ENCODE results near the gene HBZ.

HBZ gene

GRCh38 chr16:130533-131173 lies 21.8 kb upstream of the HBZ start:
- no peak for ATAC-seq

GRCh38 chr16:132120-132519 lies 20.3 kb upstream of the HBZ start:
- TF ChIP-seq, protein P1, sequence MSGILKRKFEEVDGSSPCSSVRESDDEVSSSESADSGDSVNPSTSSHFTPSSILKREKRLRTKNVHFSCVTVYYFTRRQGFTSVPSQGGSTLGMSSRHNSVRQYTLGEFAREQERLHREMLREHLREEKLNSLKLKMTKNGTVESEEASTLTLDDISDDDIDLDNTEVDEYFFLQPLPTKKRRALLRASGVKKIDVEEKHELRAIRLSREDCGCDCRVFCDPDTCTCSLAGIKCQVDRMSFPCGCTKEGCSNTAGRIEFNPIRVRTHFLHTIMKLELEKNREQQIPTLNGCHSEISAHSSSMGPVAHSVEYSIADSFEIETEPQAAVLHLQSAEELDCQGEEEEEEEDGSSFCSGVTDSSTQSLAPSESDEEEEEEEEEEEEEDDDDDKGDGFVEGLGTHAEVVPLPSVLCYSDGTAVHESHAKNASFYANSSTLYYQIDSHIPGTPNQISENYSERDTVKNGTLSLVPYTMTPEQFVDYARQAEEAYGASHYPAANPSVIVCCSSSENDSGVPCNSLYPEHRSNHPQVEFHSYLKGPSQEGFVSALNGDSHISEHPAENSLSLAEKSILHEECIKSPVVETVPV (CRISPR knock-in tag; IDR thresholded peaks at IDR 0.05) = no peak
- TF ChIP-seq ZNF70 (CRISPR knock-in tag; IDR thresholded peaks at IDR 0.05) (no peak), ZFP3 (CRISPR knock-in tag; IDR thresholded peaks at IDR 0.05) (no peak), CSDC2 (CRISPR knock-in tag; IDR thresholded peaks at IDR 0.05) (no peak), BACH2 (CRISPR knock-in tag; IDR thresholded peaks at IDR 0.05; ENCODE audit: borderline replicate concordance) (no peak), ISL1 (CRISPR knock-in tag; IDR thresholded peaks at IDR 0.05) (no peak), TSHZ2 (CRISPR knock-in tag; IDR thresholded peaks at IDR 0.05) (no peak), OSR1 (CRISPR knock-in tag; IDR thresholded peaks at IDR 0.05) (no peak), GLIS3 (CRISPR knock-in tag; IDR thresholded peaks at IDR 0.05) (no peak), ESRRG (CRISPR knock-in tag; IDR thresholded peaks at IDR 0.05) (no peak), PPARA (CRISPR knock-in tag; IDR thresholded peaks at IDR 0.05; ENCODE audit: borderline replicate concordance) (no peak)
- TF ChIP-seq, protein P2, sequence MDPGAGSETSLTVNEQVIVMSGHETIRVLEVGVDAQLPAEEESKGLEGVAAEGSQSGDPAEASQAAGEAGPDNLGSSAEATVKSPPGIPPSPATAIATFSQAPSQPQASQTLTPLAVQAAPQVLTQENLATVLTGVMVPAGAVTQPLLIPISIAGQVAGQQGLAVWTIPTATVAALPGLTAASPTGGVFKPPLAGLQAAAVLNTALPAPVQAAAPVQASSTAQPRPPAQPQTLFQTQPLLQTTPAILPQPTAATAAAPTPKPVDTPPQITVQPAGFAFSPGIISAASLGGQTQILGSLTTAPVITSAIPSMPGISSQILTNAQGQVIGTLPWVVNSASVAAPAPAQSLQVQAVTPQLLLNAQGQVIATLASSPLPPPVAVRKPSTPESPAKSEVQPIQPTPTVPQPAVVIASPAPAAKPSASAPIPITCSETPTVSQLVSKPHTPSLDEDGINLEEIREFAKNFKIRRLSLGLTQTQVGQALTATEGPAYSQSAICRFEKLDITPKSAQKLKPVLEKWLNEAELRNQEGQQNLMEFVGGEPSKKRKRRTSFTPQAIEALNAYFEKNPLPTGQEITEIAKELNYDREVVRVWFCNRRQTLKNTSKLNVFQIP (CRISPR knock-in tag; IDR thresholded peaks at IDR 0.05; ENCODE audit: borderline replicate concordance, low read depth) = no peak
- ATAC-seq = no peak

More at GRCh38 chr16:130533-131173, 21.8 kb upstream of the HBZ start:
- TF ChIP-seq CSDC2 (CRISPR knock-in tag; IDR thresholded peaks at IDR 0.05) = no peak
- TF ChIP-seq ESRRG (CRISPR knock-in tag; IDR thresholded peaks at IDR 0.05) = no peak
- TF ChIP-seq GLIS3 (CRISPR knock-in tag; IDR thresholded peaks at IDR 0.05) = no peak
- no peak for TF ChIP-seq TCF4 (CRISPR knock-in tag; IDR thresholded peaks at IDR 0.05; ENCODE audit: borderline replicate concordance)
- no peak for TF ChIP-seq ZFP30 (CRISPR knock-in tag; IDR thresholded peaks at IDR 0.05)
- no peak for TF ChIP-seq PPARA (CRISPR knock-in tag; IDR thresholded peaks at IDR 0.05; ENCODE audit: borderline replicate concordance)
- TF ChIP-seq, protein P2 (CRISPR knock-in tag; IDR thresholded peaks at IDR 0.05; ENCODE audit: borderline replicate concordance, low read depth) = no peak
- no peak for TF ChIP-seq TOX (CRISPR knock-in tag; IDR thresholded peaks at IDR 0.05; ENCODE audit: borderline replicate concordance)
- TF ChIP-seq, protein P3, sequence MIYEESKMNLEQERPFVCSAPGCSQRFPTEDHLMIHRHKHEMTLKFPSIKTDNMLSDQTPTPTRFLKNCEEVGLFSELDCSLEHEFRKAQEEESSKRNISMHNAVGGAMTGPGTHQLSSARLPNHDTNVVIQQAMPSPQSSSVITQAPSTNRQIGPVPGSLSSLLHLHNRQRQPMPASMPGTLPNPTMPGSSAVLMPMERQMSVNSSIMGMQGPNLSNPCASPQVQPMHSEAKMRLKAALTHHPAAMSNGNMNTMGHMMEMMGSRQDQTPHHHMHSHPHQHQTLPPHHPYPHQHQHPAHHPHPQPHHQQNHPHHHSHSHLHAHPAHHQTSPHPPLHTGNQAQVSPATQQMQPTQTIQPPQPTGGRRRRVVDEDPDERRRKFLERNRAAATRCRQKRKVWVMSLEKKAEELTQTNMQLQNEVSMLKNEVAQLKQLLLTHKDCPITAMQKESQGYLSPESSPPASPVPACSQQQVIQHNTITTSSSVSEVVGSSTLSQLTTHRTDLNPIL (CRISPR knock-in tag; IDR thresholded peaks at IDR 0.05; ENCODE audit: low read depth) = no peak
- TF ChIP-seq, protein P4, sequence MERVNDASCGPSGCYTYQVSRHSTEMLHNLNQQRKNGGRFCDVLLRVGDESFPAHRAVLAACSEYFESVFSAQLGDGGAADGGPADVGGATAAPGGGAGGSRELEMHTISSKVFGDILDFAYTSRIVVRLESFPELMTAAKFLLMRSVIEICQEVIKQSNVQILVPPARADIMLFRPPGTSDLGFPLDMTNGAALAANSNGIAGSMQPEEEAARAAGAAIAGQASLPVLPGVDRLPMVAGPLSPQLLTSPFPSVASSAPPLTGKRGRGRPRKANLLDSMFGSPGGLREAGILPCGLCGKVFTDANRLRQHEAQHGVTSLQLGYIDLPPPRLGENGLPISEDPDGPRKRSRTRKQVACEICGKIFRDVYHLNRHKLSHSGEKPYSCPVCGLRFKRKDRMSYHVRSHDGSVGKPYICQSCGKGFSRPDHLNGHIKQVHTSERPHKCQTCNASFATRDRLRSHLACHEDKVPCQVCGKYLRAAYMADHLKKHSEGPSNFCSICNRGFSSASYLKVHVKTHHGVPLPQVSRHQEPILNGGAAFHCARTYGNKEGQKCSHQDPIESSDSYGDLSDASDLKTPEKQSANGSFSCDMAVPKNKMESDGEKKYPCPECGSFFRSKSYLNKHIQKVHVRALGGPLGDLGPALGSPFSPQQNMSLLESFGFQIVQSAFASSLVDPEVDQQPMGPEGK (CRISPR knock-in tag; IDR thresholded peaks at IDR 0.05; ENCODE audit: borderline replicate concordance) = no peak
- no peak for TF ChIP-seq ZNF8 (CRISPR knock-in tag; IDR thresholded peaks at IDR 0.05)

- ATAC-seq = no peak
- TF ChIP-seq, protein P3 (CRISPR knock-in tag; IDR thresholded peaks at IDR 0.05; ENCODE audit: low read depth) = no peak
- TF ChIP-seq ARNTL (CRISPR knock-in tag; IDR thresholded peaks at IDR 0.05; ENCODE audit: borderline replicate concordance, low read depth) = no peak
- TF ChIP-seq TOX (CRISPR knock-in tag; IDR thresholded peaks at IDR 0.05; ENCODE audit: borderline replicate concordance) = no peak
- no peak for TF ChIP-seq RARB (CRISPR knock-in tag; IDR thresholded peaks at IDR 0.05)
- no peak for TF ChIP-seq OSR1 (CRISPR knock-in tag; IDR thresholded peaks at IDR 0.05)
- TF ChIP-seq, protein P2 (CRISPR knock-in tag; IDR thresholded peaks at IDR 0.05; ENCODE audit: borderline replicate concordance, low read depth) = no peak
- no peak for TF ChIP-seq ZFP3 (CRISPR knock-in tag; IDR thresholded peaks at IDR 0.05)
- TF ChIP-seq ISL1 (CRISPR knock-in tag; IDR thresholded peaks at IDR 0.05) = no peak
Observed at GRCh38 chr16:133716-134115, 18.7 kb upstream of the HBZ start.

Data from SK-N-SH treated with all-trans-retinoic acid at 6 μM for 48 hours (cell line).